Common myeloid progenitor, CD34-positive (primary cell): ENCODE measurements around the gene AMN1.

ENCODE experiments used
- CTCF ChIA-PET: fragments of 350-600 bp; sonication (Branson Sonifier 250); formaldehyde crosslinking; loops from one replicate; lab custom pipeline; 2021; ENCODE audit warnings: antibody characterized with exemption; lab: Charles Lee
- POLR2A ChIA-PET: fragments of 350-600 bp; sonication (Branson Sonifier 250); formaldehyde crosslinking; loops from one replicate; lab custom pipeline; 2021; ENCODE audit warnings: antibody characterized with exemption; lab: Charles Lee
- DNase-seq, 3 donors: peaks; one replicate each; pipeline versions ENCODE4 v3.0.0 to v3.0.0-alpha.2; 2013
- H3K27ac ChIP-seq, 2 experiments: 1 replicate in 1 of 2; 2 replicates in 1 of 2; pipeline ENCODE4 v1.7.0; 2013; ENCODE audit warnings: inconsistent platforms in 2 of 2, low read length in 2 of 2, mild to moderate bottlenecking in 2 of 2, low read depth in 1 of 2, moderate library complexity in 1 of 2; ENCODE audit not compliant: severe bottlenecking in 2 of 2, insufficient read depth in 1 of 2, poor library complexity in 1 of 2
- H3K27me3 ChIP-seq, 5 experiments: replicated peaks in 2 of 5; 1 replicate in 3 of 5; 2 replicates in 2 of 5; pipeline versions ENCODE4 v1.6.1 to v1.7.0; 2013; ENCODE audit warnings: low read length in 4 of 5, mild to moderate bottlenecking in 2 of 5, moderate library complexity in 2 of 5, inconsistent platforms in 1 of 5; ENCODE audit not compliant: insufficient read depth in 5 of 5, control insufficient read depth in 4 of 5
- H3K36me3 ChIP-seq, 4 experiments: 1 replicate in 2 of 4; 2 replicates in 2 of 4; pipeline versions ENCODE4 v1.6.1 to v1.7.0; 2013; ENCODE audit warnings: low read length in 3 of 4, control low read depth in 1 of 4, mild to moderate bottlenecking in 1 of 4; ENCODE audit not compliant: control insufficient read depth in 4 of 4, insufficient read depth in 4 of 4
- H3K4me1 ChIP-seq, 4 experiments: 1 replicate in 3 of 4; 2 replicates in 1 of 4; pipeline versions ENCODE4 v1.6.1 to v1.7.1; 2013; ENCODE audit warnings: low read length in 3 of 4, mild to moderate bottlenecking in 3 of 4, control low read depth in 1 of 4, inconsistent platforms in 1 of 4, moderate library complexity in 1 of 4; ENCODE audit not compliant: control insufficient read depth in 4 of 4, insufficient read depth in 4 of 4; ENCODE audit errors: control extremely low read depth in 1 of 4
- H3K4me3 ChIP-seq, 7 experiments: 1 replicate in 4 of 7; 2 replicates in 3 of 7; pipeline versions ENCODE4 v1.5.1 to v1.7.0; 2013; ENCODE audit warnings: mild to moderate bottlenecking in 7 of 7, low read length in 6 of 7, moderate library complexity in 6 of 7, inconsistent platforms in 2 of 7, low read depth in 2 of 7, control low read depth in 1 of 7; ENCODE audit not compliant: insufficient read depth in 4 of 7, control insufficient read depth in 1 of 7; ENCODE audit errors: extremely low read depth in 1 of 7
- H3K9me3 ChIP-seq, 5 experiments: 1 replicate in 4 of 5; 2 replicates in 1 of 5; pipeline versions ENCODE4 v1.6.1 to v1.7.1; 2013; ENCODE audit warnings: low read length in 4 of 5, mild to moderate bottlenecking in 2 of 5, inconsistent platforms in 1 of 5, low read depth in 1 of 5, moderate library complexity in 1 of 5; ENCODE audit not compliant: control insufficient read depth in 4 of 5, insufficient read depth in 2 of 5; ENCODE audit errors: control extremely low read depth in 1 of 5
- WGBS: methylation state at CpG from one replicate; pipeline ENCODE4 v1.1.5; 2013; ENCODE audit not compliant: insufficient coverage; 5-methylcytosine and 5-hydroxymethylcytosine counted together

AMN1 gene

DNA sequence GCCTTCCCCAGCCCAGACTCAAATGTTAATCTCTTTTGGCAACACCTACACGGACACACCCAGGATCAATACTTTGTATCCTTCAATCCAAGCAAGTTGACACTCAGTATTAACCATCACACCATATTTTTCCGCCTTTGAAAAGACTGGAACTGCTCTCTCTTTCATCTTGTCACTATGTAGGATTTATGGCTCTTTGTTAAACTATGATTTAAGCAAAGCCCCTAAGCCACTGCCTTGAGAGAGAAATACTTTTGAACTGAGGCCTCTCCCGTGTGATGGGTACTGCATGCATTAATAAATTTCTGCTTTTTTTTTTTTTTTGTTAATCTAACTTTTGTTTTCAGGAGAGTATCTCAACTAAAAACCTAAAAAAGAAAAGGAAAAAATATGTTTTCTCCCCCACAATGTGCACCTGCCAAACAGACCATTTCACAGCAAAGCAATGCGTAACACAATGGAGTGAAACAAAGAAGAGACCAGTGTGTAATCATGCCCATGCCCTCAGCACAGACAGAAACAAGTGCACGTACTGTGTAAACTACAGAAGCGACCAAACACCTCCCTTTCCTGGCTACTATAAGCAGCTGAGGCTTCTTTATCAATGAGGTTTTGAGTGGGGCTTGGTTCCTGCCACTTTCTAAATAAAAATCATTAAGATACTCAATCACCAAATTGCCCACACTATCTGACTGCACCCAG is 97.6 kb downstream of the AMN1 start:
- Histone ChIP-seq H3K27ac (no peak overlapping the region), H3K4me1 (peaks cover 0 to under 1% (median under 1%) of the 10 kb centered on the region in 4 experiments), H3K27me3 (no peaks in the 10 kb centered on the region), H3K4me3 (no peak overlapping the region), H3K9me3 (no peaks in the 10 kb centered on the region), H3K36me3 (no peaks in the 10 kb centered on the region)
- CTCF ChIA-PET: interaction anchor here (3.4 kb wide), 1 partner anchor 228 kb away, joined by 19 read pairs; no protein-coding TSS in a partner anchor
- no peak for DNase-seq
- POLR2A ChIA-PET: interaction anchor here (0.7 kb wide), 1 partner anchor 16 kb away, joined by 3 read pairs; no protein-coding TSS in a partner anchor
- WGBS: 96% methylated on average over 4 of the region's 6 CpGs

DNA sequence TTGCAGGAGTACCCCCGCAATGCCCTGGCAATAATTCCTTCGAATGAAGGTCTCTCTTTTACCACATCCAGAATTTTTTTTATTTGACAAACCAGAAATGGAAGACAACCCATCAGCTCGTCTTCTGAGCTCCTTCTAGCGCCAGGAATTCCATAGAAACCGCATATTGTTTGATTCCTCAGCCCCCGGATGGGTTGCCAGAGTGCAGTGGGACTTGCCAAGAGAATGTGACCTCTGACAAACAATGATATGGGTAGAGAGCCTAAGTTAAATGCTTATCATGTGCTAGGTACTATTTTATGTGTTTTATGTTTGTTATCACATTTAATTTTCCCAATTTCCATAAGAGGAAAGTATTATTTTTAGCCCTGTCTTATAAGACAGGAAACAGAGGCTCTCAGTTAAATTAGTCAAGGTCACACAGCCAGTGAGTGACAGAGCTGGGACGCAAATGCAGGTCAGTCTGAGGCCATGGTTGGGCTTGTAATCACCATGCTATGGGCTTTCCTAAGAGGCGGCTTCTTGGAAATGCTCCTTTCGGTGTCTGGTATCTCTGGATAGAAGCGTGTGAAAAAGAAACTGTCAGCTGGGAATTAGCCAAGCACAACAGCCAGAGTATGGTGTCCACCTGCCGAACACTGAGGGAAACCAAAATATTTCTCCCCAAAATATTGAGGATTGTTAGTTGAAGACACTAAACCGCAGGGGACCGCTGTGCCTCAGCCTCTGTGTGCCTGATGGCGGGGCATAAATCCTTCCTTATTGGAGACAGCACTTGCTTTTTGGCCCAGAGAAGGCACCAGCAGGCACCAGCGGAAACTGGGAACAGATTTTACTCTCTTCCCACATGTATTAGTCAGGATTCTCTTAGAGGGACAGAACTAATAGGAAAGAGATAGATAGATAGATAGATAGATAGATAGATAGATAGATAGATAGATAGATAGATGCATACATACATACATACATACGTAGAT is 98.8 kb downstream of the AMN1 start:
- WGBS: 95% methylated on average over 13 of the region's 16 CpGs
- no peaks in the 10 kb centered on the region for H3K36me3 ChIP-seq
- no peaks in the 10 kb centered on the region for H3K4me1 ChIP-seq
- ChIA-PET POLR2A (no interaction called here), CTCF (no interaction called here)
- H3K27me3 ChIP-seq: no peaks in the 10 kb centered on the region
- DNase-seq: no peak
- H3K27ac ChIP-seq: no peak overlapping the region
- no peaks in the 10 kb centered on the region for H3K9me3 ChIP-seq
- no peak overlapping the region for H3K4me3 ChIP-seq

DNA sequence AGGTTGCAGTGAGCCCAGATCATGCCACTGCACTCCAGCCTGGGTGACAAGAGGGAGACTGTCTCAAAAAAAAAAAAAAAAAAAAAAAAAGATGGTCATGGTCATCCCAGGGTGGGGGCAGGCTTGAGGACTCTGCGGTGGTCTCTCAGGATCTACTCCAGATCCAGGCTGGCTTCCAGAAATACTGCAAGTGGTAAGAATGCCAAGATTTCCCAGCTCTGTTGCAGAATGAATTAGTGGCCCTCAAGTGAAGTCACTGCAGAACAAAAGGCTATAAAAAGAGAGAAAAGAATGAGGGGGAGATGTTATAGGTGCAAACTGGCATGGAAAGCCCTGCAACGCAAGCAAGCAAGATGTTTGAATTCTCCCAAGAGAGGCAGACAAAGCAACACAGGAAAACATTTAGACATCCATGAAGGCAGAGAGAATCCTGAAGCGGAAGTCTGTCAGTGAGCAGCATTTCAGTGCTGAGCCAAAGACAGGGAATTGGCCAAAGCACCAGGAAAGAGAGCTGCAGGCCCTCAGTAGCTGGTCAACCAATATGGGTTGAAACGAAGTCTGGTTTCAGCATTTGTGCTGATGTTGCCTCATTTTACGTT is 101.3 kb downstream of the AMN1 start:
- no peaks in the 10 kb centered on the region for H3K27me3 ChIP-seq
- no peaks in the 10 kb centered on the region for H3K9me3 ChIP-seq
- H3K4me1 ChIP-seq: no peaks in the 10 kb centered on the region
- H3K27ac ChIP-seq: no peak overlapping the region
- DNase-seq: no peak
- 94% methylated on average over 5 of the region's 5 CpGs for WGBS
- no peak overlapping the region for H3K4me3 ChIP-seq
- POLR2A ChIA-PET: interaction anchor here (0.6 kb wide), 1 partner anchor 160 kb away, joined by 5 read pairs; no protein-coding TSS in a partner anchor
- CTCF ChIA-PET: interaction anchor here (1.2 kb wide), 1 partner anchor 10 kb away, joined by 4 read pairs; no protein-coding TSS in a partner anchor
- H3K36me3 ChIP-seq: no peaks in the 10 kb centered on the region

DNA sequence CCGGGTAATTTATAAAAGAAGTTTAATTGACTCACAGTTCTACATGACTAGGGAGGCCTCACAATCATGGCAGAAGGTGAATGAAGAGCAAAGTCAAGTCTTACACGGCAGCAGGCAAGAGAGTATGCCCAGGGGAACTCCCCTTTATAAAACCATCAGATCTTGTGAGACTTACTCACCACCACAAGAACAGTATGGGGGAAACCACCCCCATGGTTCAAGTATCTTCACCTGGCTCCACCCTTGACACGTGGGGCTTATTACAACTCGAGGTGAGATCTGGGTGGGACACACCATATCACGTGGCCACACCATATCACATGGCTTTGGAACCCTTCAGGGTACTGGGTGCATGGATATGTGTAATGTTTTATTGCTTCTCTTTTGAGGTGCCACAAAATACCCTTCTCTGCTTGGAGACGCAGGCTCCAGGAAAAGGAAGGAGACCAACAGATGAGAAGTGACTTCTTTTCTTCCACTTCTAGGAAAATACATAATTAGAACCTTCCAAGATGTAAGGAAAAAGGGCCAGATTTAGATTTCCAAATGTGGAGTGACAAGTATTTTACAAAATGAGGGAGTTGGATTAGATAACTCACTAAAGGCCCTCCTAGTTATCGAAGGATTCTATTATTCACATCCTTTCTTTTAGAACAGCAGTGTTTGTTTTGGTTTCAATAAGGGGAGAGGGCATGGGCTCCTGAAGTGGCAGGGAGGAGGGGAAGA is 102.4 kb downstream of the AMN1 start:
- ChIA-PET POLR2A (no interaction called here), CTCF (no interaction called here)
- no peaks in the 10 kb centered on the region for H3K9me3 ChIP-seq
- H3K27ac ChIP-seq: no peak overlapping the region
- H3K4me3 ChIP-seq: no peak overlapping the region
- H3K4me1 ChIP-seq: no peaks in the 10 kb centered on the region
- H3K27me3 ChIP-seq: no peaks in the 10 kb centered on the region
- peak in 1 of 3 donors; percentile 21 for DNase-seq
- no peaks in the 10 kb centered on the region for H3K36me3 ChIP-seq
- 100% methylated on average over 4 of the region's 7 CpGs for WGBS

DNA sequence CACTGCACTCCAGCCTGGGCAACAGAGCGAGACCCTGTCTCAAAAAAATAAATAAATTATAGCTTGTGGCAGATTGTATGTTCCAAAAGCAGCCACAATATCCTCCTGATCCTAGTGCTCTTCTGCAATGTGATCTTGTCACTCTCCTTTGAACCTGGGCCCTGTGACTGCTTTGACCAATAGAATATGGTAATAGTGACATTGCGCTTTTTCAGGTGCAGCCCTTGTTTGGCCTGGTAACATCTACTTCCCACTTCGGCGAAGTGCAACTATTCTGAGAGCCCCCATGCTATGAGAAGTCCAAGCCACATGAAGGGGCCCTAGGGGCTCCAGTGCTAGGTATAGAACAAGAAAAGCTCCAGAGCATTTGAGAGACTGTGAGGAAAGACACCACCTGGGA is 106.8 kb downstream of the AMN1 start:
- H3K4me1 ChIP-seq: no peaks in the 10 kb centered on the region
- no peaks in the 10 kb centered on the region for H3K9me3 ChIP-seq
- ChIA-PET POLR2A (interaction anchor here (0.6 kb wide), 1 partner anchor 21 kb away, joined by 3 read pairs; no protein-coding TSS in a partner anchor), CTCF (no interaction called here)
- no peak overlapping the region for H3K4me3 ChIP-seq
- WGBS: 90% methylated on average over 4 of the region's 4 CpGs
- H3K27me3 ChIP-seq: no peaks in the 10 kb centered on the region
- DNase-seq: no peak
- H3K27ac ChIP-seq: no peak overlapping the region
- H3K36me3 ChIP-seq: no peaks in the 10 kb centered on the region
